Sigmoid colon (tissue), 7 donors: Measurements from ENCODE around the gene PLD6. TPM values are rescaled to one million over a fixed set of nuclear protein-coding genes. Genes with fewer than 3 reads are reported as not detected.

ENCODE experiments used
- DNase-seq: peaks from one replicate; pipeline ENCODE4 v3.0.0-alpha.2; 2019
- H3K27ac ChIP-seq, 4 donors: fragments of 200-600 bp; sonication (generic); one replicate each; pipeline ENCODE4 v1.5.1; 2016 to 2019; ENCODE audit warnings: mild to moderate bottlenecking in 1 of 4
- H3K27me3 ChIP-seq, 3 donors: fragments of 200-600 bp; sonication (generic); one replicate each; pipeline ENCODE4 v1.5.1; 2019; ENCODE audit warnings: mild to moderate bottlenecking in 1 of 3
- H3K36me3 ChIP-seq, 4 donors: fragments of 200-600 bp; sonication (generic); one replicate each; pipeline ENCODE4 v1.5.1; 2016 to 2019
- H3K4me1 ChIP-seq, 4 donors: fragments of 200-600 bp; sonication (generic); one replicate each; pipeline ENCODE4 v1.5.1; 2017 to 2019
- H3K4me3 ChIP-seq, 4 donors: fragments of 200-600 bp; sonication (generic); one replicate each; pipeline ENCODE4 v1.5.1; 2017 to 2019; ENCODE audit warnings: mild to moderate bottlenecking in 2 of 4, moderate library complexity in 1 of 4
- H3K9me3 ChIP-seq, 4 donors: fragments of 200-600 bp in 3 of 4; sonication (generic) in 3 of 4; one replicate each; pipeline versions ENCODE4 v1.5.1 to v1.6.1; 2013 to 2019
- EP300 ChIP-seq, 4 donors: sonication (generic); formaldehyde crosslinking; IDR thresholded peaks; one replicate each; pipeline ENCODE4 v1.6.1; 2017; ENCODE audit warnings: antibody characterized with exemption in 4 of 4
- POLR2A ChIP-seq, 2 donors: fragments of 450-650 bp; IDR thresholded peaks; one replicate each; pipeline ENCODE4 v1.6.1; 2016; ENCODE audit warnings: antibody characterized with exemption in 2 of 2, mild to moderate bottlenecking in 2 of 2, moderate library complexity in 2 of 2
- POLR2AphosphoS5 ChIP-seq, 4 donors: sonication (generic); formaldehyde crosslinking; IDR thresholded peaks; one replicate each; pipeline ENCODE4 v1.6.1; 2017; ENCODE audit warnings: antibody characterized with exemption in 4 of 4
- WGBS, 2 donors: extraction: QIAGEN DNeasy Blood & Tissue Kit; methylation state at CpG; one replicate each; pipeline ENCODE4 v1.1.7; 2013; 5-methylcytosine and 5-hydroxymethylcytosine counted together
- intact Hi-C: fragments of 100-400 bp; cut with DNase I; formaldehyde crosslinking; loops from one replicate; pipeline ENCODE4 v1.15.1; 2023
- polyA plus RNA-seq, 3 donors: library from polyadenylated mRNA; stranded (reverse); fragments of 200-250 nt; gene quantifications; one replicate each; pipeline ENCODE4 v1.2.3, GENCODE V29; 2013
- total RNA-seq, 4 donors: library from RNA; depleted of rRNA; stranded (reverse); fragments of >200 nt; gene quantifications; one replicate each; pipeline ENCODE4 v1.1.0, GENCODE V29; 2016
- TF ChIP-seq, protein P1 (sequence below), 4 experiments: fragments of 450-650 bp in 3 of 4; fragments of 200-600 bp in 1 of 4; IDR thresholded peaks; one replicate each; pipeline ENCODE4 v1.5.1; 2016 to 2019; ENCODE audit warnings: antibody characterized with exemption in 4 of 4, mild to moderate bottlenecking in 3 of 4, moderate library complexity in 2 of 4
- donor health status: healthy with polysubstance abuse.
- donor health status: Bipolar disorder and iron deficiency.
- donor health status: healthy.

Gene PLD6
- total and polyA plus RNA-seq, 7 donors = 1.2 to 15.3 (median 8.6) TPM; not detected in 1

DNA sequence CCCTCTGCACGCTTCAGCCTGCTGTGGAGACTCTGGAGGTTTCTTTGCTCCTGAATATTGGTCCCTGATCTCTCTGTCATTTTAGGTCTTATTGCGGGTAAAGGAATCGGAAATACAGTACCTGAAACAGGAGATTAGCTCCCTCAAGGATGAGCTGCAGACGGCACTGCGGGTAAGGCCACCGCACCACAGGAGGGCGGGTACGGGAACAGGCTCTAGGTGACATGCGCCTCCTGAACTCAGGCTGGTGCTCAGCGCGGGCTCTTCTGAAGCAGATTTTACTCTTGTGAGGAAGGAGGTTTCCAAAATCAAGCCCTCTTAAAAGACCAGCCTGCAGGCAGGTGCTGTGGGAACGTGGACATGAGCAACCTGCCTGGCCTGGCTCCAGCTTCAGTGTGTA lies 29.8 kb downstream of the PLD6 start:
- no peak overlapping the region for H3K27ac ChIP-seq
- H3K4me1 ChIP-seq = no peaks in the 10 kb centered on the region
- no peaks in the 10 kb centered on the region for H3K9me3 ChIP-seq
- peaks cover 72 to 100% (median 84%) of the 10 kb centered on the region in 4 donors for H3K36me3 ChIP-seq
- intact Hi-C loops = no loop called here
- WGBS, 2 donors = 90 to 96% methylated on average over 12 of the region's 12 CpGs
- TF ChIP-seq, protein P1, sequence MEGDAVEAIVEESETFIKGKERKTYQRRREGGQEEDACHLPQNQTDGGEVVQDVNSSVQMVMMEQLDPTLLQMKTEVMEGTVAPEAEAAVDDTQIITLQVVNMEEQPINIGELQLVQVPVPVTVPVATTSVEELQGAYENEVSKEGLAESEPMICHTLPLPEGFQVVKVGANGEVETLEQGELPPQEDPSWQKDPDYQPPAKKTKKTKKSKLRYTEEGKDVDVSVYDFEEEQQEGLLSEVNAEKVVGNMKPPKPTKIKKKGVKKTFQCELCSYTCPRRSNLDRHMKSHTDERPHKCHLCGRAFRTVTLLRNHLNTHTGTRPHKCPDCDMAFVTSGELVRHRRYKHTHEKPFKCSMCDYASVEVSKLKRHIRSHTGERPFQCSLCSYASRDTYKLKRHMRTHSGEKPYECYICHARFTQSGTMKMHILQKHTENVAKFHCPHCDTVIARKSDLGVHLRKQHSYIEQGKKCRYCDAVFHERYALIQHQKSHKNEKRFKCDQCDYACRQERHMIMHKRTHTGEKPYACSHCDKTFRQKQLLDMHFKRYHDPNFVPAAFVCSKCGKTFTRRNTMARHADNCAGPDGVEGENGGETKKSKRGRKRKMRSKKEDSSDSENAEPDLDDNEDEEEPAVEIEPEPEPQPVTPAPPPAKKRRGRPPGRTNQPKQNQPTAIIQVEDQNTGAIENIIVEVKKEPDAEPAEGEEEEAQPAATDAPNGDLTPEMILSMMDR (IDR thresholded peaks at IDR 0.05) = no peak
- TF ChIP-seq POLR2AphosphoS5 (IDR thresholded peaks at IDR 0.05) (no peak), POLR2A (IDR thresholded peaks at IDR 0.05) (no peak), EP300 (IDR thresholded peaks at IDR 0.05) (no peak)
- no peaks in the 10 kb centered on the region for H3K27me3 ChIP-seq
- DNase-seq = no peak
- H3K4me3 ChIP-seq = no peak overlapping the region

DNA sequence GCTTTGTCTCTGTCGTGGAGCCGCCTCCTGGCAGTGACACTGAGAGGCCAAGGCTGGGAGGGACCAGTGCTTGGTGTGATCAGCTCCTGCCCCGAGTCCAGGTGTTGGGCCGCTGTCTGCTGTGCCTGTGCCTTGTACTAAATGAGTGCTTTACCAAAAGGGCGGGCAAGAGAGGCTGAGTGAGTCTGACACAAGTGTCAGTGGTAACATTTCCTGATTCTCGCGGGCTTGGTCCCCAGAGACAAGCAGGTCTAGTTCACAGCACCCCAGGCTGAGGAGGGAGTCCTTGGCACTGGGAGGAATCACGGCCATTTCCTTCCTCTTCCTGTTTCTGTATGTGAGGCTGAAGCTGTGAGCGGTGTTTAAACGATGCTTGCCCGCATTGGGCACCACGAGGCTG lies 30.2 kb downstream of the PLD6 start:
- intact Hi-C loops = no loop called here
- Histone ChIP-seq H3K27me3 (no peaks in the 10 kb centered on the region), H3K36me3 (peaks cover 72 to 98% (median 82%) of the 10 kb centered on the region in 4 donors), H3K9me3 (no peaks in the 10 kb centered on the region), H3K4me3 (no peak overlapping the region), H3K27ac (no peak overlapping the region), H3K4me1 (no peaks in the 10 kb centered on the region)
- DNase-seq = no peak
- 66 to 87% methylated on average over 12 of the region's 12 CpGs for WGBS, 2 donors
- no peak for TF ChIP-seq POLR2A (IDR thresholded peaks at IDR 0.05)
- TF ChIP-seq, protein P1 (IDR thresholded peaks at IDR 0.05) = no peak
- no peak for TF ChIP-seq EP300 (IDR thresholded peaks at IDR 0.05)

DNA sequence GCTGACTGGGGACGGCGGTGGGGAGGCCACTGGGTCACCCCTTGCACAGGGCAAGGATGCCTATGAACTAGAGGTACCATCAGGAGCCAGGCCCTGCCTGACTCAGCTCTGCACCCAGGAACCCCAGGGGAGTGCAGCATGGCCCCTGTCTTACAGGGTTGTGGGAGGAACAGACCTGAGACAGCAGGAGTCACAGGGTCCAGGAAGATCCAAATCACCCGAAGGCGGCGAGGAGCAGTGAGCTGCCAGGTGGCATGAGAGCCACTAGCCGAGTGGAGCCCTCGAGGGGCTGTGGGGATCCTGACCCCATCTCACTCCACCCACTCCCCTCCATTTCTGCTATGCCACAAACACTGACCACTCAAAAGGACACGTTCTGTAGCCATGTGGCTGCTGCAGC lies 30.8 kb downstream of the PLD6 start:
- 95 to 96% methylated on average over 8 of the region's 8 CpGs for WGBS, 2 donors
- H3K36me3 ChIP-seq = peaks cover 68 to 98% (median 76%) of the 10 kb centered on the region in 4 donors
- no peaks in the 10 kb centered on the region for H3K27me3 ChIP-seq
- no peak for DNase-seq
- H3K27ac ChIP-seq = no peak overlapping the region
- H3K4me3 ChIP-seq = no peak overlapping the region
- no peaks in the 10 kb centered on the region for H3K4me1 ChIP-seq
- no peaks in the 10 kb centered on the region for H3K9me3 ChIP-seq
- TF ChIP-seq POLR2AphosphoS5 (IDR thresholded peaks at IDR 0.05) (no peak), EP300 (IDR thresholded peaks at IDR 0.05) (no peak), POLR2A (IDR thresholded peaks at IDR 0.05) (no peak)
- TF ChIP-seq, protein P1 (IDR thresholded peaks at IDR 0.05) = no peak
- intact Hi-C loops = no loop called here

DNA sequence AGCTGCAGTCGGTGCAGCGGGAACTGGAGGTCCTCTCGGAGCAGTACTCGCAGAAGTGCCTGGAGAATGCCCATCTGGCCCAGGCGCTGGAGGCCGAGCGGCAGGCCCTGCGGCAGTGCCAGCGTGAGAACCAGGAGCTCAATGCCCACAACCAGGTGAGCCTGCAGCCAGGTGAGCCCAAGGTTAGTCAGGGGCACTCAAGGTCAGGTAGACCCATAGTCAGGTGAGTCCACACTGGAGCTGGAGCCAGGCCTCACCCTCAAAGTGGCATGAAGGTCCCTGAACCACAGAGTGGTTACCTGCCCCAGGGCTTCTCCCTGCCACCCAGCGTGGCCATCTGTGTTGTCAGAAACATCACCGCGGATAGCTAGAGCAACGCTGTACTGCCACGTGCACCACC lies 32.2 kb downstream of the PLD6 start:
- Histone ChIP-seq H3K4me1 (no peaks in the 10 kb centered on the region), H3K36me3 (peaks cover 55 to 87% (median 66%) of the 10 kb centered on the region in 4 donors), H3K4me3 (no peak overlapping the region), H3K27ac (no peak overlapping the region), H3K27me3 (no peaks in the 10 kb centered on the region), H3K9me3 (no peaks in the 10 kb centered on the region)
- TF ChIP-seq, protein P1 (IDR thresholded peaks at IDR 0.05) = no peak
- WGBS, 2 donors = 96% methylated on average over 14 of the region's 14 CpGs
- DNase-seq = no peak
- intact Hi-C loops = no loop called here

DNA sequence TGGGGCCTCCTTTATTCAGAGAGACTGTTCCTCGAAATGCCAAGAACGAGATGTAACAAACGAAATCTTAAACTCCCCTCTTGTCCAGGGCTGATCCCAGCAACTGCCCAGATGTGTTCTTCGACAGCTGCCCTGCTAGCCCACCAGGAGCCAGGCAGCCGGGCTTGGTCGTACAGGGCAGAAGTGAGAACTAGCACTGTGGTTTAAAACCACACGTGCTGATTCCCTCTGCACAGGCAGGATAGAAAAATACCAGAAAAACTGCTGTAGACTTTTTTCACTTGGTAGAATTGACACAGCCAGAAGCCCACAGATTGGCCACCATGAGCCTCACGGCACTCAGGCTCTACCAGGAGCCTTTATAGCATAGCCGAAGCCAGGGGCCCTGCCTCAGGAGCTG lies 33.1 kb downstream of the PLD6 start:
- WGBS, 2 donors = 85 to 91% methylated on average over 9 of the region's 9 CpGs
- H3K4me1 ChIP-seq = no peaks in the 10 kb centered on the region
- no peak overlapping the region for H3K27ac ChIP-seq
- no peaks in the 10 kb centered on the region for H3K27me3 ChIP-seq
- DNase-seq = no peak
- TF ChIP-seq, protein P1 (IDR thresholded peaks at IDR 0.05) = no peak
- no peak for TF ChIP-seq EP300 (IDR thresholded peaks at IDR 0.05)
- no peak for TF ChIP-seq POLR2A (IDR thresholded peaks at IDR 0.05)
- no peak for TF ChIP-seq POLR2AphosphoS5 (IDR thresholded peaks at IDR 0.05)
- H3K9me3 ChIP-seq = no peaks in the 10 kb centered on the region
- intact Hi-C loops = no loop called here
- H3K4me3 ChIP-seq = no peak overlapping the region
- H3K36me3 ChIP-seq = peaks cover 52 to 86% (median 59%) of the 10 kb centered on the region in 4 donors
